Panc1 (cell line): ENCODE data around the gene ABI1. TPM values are rescaled to one million over a fixed set of nuclear protein-coding genes. Genes with fewer than 3 reads are reported as not detected.

Experiments used
- ATAC-seq: fragments of 200-7000 bp; cut with Tn5 transposase; 2 replicates; pipeline ENCODE4 v1.9.1; 2020; ENCODE audit warnings: mild to moderate bottlenecking, moderate library complexity
- BruUV-seq: library from RNA; stranded (reverse); fragments of 400-500 nt; replicated peaks from 2 replicates; lab custom pipeline; 2021; lab: Mats Ljungman, UMichigan
- CTCF ChIA-PET: fragments of 300-600 bp; sonication (Branson Sonifier 250); formaldehyde crosslinking; loops from one replicate; lab custom pipeline; 2022; ENCODE audit warnings: antibody characterized with exemption; lab: Charles Lee
- POLR2A ChIA-PET: fragments of 300-600 bp; sonication (Branson Sonifier 250); formaldehyde crosslinking; loops from one replicate; lab custom pipeline; 2022; ENCODE audit warnings: antibody characterized with exemption; lab: Charles Lee
- DNase-seq: peaks from one replicate; pipeline ENCODE4 v3.0.0-alpha.2; 2010; ENCODE audit warnings: low read depth, low spot score
- H3K27ac ChIP-seq: 2 replicates; pipeline ENCODE4 v1.5.1; 2011; ENCODE audit warnings: mild to moderate bottlenecking, low read length, inconsistent platforms
- H3K27me3 ChIP-seq: fragments of 200-500 bp; sonication (Bioruptor generic); 2 replicates; pipeline ENCODE4 v1.6.0; 2014; ENCODE audit warnings: low read length, inconsistent platforms; ENCODE audit not compliant: control insufficient read depth, insufficient read depth
- H3K36me3 ChIP-seq: fragments of 200-500 bp; sonication (Bioruptor generic); 2 replicates; pipeline ENCODE4 v1.5.1; 2014; ENCODE audit warnings: inconsistent platforms, mild to moderate bottlenecking, low read length, moderate library complexity; ENCODE audit not compliant: control insufficient read depth, insufficient read depth
- H3K4me1 ChIP-seq: 2 replicates; pipeline ENCODE4 v1.5.1; 2011; ENCODE audit warnings: inconsistent platforms, mild to moderate bottlenecking, low read length, moderate library complexity; ENCODE audit not compliant: control insufficient read depth, insufficient read depth
- H3K4me3 ChIP-seq, 2 experiments: 2 replicates each; pipeline ENCODE4 v1.5.1; 2011 to 2012; ENCODE audit warnings: low read depth in 2 of 2, low read length in 2 of 2, mild to moderate bottlenecking in 2 of 2, inconsistent platforms in 1 of 2, moderate library complexity in 1 of 2
- H3K9me3 ChIP-seq: fragments of 200-500 bp; sonication (Bioruptor generic); 2 replicates; pipeline ENCODE4 v1.5.1; 2014; ENCODE audit warnings: low read depth, mild to moderate bottlenecking, inconsistent platforms, low read length, moderate library complexity; ENCODE audit not compliant: control insufficient read depth, insufficient read depth
- CTCF ChIP-seq: fragments of 450-650 bp; IDR thresholded peaks from 2 replicates; pipeline ENCODE4 v1.5.1; 2017; ENCODE audit warnings: mild to moderate bottlenecking
- POLR2AphosphoS5 ChIP-seq: IDR thresholded peaks from 2 replicates; pipeline ENCODE4 v1.6.1; 2012; ENCODE audit warnings: mild to moderate bottlenecking, low read depth, low read length, moderate library complexity
- REST ChIP-seq, 2 experiments: IDR thresholded peaks; 2 replicates each; pipeline ENCODE4 v1.6.1; 2011 to 2012; ENCODE audit warnings: low read depth in 2 of 2, control low read depth in 1 of 2, low read length in 1 of 2, mild to moderate bottlenecking in 1 of 2, moderate library complexity in 1 of 2; ENCODE audit not compliant: insufficient read depth in 1 of 2
- SIN3A ChIP-seq: IDR thresholded peaks from 2 replicates; pipeline ENCODE4 v1.6.1; 2012; ENCODE audit warnings: low read depth, mild to moderate bottlenecking, low read length, moderate library complexity, borderline replicate concordance; ENCODE audit not compliant: insufficient read depth
- TCF7L2 ChIP-seq: IDR thresholded peaks from 2 replicates; pipeline ENCODE4 v1.6.1; 2011; ENCODE audit warnings: mild to moderate bottlenecking, low read depth, low read length, inconsistent platforms
- in situ Hi-C: cut with HindIII; loops from 2 replicates; pipeline ENCODE4 v1.10.0; 2016; ENCODE audit warnings: low sequenced_read_pairs, low pct_unique_long_range_greater_than_20kb
- intact Hi-C: fragments of 100-400 bp; cut with micrococcal nuclease; formaldehyde crosslinking; loops from one replicate; pipeline ENCODE4 v1.10.0; 2022; ENCODE audit not compliant: unreplicated experiment
- total RNA-seq: library from RNA; stranded (reverse); gene quantifications from one replicate; pipeline ENCODE4 v1.2.1, GENCODE V29; 2021; ENCODE audit not compliant: unreplicated experiment

The ABI1 gene
- total RNA-seq, 1 experiment from 2014 or later = 35.2 TPM

- H3K27me3 ChIP-seq = no peaks in the 10 kb centered on the region
- CTCF ChIA-PET = no interaction called here
- no peak overlapping the region for H3K27ac ChIP-seq
- no TSS peak for BruUV-seq
- no peak overlapping the region for H3K4me3 ChIP-seq
- H3K36me3 ChIP-seq = no peaks in the 10 kb centered on the region
- ATAC-seq (no peak), DNase-seq (no peak)
- intact Hi-C loops = no loop called here
- TF ChIP-seq REST (IDR thresholded peaks at IDR 0.05; ENCODE audit: insufficient read depth in 1 of 2, low read depth in 2 of 2, low read length in 1 of 2) (no peak), SIN3A (no peak), CTCF (no peak), POLR2AphosphoS5 (no peak), TCF7L2 (no peak)
- in situ Hi-C loops = no loop called here
- POLR2A ChIA-PET = interaction anchor here (0.6 kb wide), 2 partner anchors 39 to 51 kb away, joined by 8 to 15 read pairs; no protein-coding TSS in a partner anchor
- no peaks in the 10 kb centered on the region for H3K9me3 ChIP-seq
- H3K4me1 ChIP-seq = no peaks in the 10 kb centered on the region
Observed at GRCh38 chr10:26815500-26815899, 45.3 kb downstream of the ABI1 start.

GRCh38 chr10:26810435-26811026 lies 50.2 kb downstream of the ABI1 start:
- intact Hi-C loops (no loop called here), in situ Hi-C loops (no loop called here)
- Histone ChIP-seq H3K4me1 (no peaks in the 10 kb centered on the region), H3K27me3 (no peaks in the 10 kb centered on the region), H3K27ac (no peak overlapping the region), H3K36me3 (no peaks in the 10 kb centered on the region), H3K9me3 (no peaks in the 10 kb centered on the region), H3K4me3 (no peak overlapping the region)
- CTCF ChIA-PET = interaction anchor here (0.7 kb wide), 1 partner anchor 144 kb away, joined by 4 read pairs; no protein-coding TSS in a partner anchor
- POLR2A ChIA-PET = no interaction called here
- DNase-seq (no peak), ATAC-seq (no peak)
- TF ChIP-seq CTCF = no peak
- no TSS peak for BruUV-seq
